ENCODE results near the gene ODF2.
A peak's percentile ranks its signal among the peaks of the same experiment; 100 is the strongest.

The ODF2 gene

DNA sequence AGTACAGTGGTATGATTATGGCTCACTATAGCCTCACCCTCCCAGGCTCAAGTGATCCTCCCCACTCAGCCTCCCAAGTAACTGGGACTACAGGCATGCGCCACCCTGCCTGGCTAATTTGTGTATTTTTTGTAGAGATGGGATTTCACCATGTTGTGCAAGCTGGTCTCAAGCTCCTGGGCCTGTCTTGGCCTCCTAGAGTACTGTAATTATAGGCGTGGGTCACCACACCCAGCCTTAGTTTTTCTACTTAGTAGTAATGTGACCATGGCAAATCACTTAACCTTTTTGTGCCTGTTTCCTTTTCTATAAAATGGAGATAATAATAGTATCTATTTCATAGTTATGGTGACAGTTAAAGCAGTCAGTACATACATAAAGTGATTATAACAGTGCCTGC, 70.9 kb downstream of the ODF2 start:
- no peak for DNase-seq (ENCODE audit: low read depth in 2 of 2)

DNA sequence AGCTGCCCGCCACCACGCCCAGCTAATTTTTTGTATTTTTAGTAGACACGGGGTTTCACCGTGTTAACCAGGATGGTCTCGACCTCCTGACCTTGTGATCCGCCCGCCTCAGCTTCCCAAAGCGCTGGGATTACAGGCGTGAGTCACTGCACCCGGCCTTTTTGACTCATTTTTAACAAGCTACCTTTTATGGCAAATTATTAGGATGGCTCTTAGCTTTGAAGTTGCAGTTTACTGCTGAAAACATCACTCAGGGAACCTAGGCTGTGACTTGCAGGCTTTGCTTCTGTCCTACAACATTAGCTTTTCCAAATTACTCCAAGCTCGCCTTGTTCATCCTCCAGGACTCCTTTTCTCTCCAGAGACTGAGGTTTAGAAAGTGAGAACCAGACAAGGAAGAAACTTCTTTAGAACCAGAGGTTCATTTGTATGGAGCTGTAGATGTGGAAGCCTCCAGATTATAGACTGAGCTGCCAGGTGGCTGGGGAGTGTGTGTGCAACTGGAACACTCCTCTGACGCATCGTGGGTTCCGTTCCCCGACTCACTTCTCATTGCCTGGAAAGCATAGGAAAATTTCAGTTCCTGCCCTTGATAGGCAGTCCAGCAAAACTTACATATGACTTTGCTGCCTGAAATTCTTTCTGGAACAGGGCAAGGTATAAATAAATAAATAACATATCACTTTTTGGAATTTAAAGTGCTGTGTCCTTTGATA, 72.8 kb downstream of the ODF2 start:
- DNase-seq (ENCODE audit: low read depth in 2 of 2) = no peak

DNA sequence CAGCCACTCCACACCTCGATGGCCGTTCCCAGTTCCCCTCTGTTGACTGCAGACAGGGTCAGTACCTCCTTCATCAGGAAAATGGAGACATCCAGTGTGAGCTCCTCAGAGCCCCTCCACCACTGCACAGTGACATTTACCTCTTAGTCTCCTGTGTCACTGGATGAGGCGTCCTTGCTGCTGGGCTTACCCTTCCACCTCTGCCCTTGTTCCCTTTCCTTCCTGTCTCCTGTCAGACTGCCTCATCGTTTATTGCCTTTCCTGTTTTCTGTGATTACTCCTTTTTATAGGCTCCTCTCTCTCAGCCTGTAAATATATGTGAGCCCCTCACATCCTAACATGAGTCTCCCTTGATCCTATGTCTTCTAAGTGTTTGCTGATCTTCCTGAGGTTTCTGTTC, 73.4 kb downstream of the ODF2 start:
- no peak for DNase-seq (ENCODE audit: low read depth in 2 of 2)

DNA sequence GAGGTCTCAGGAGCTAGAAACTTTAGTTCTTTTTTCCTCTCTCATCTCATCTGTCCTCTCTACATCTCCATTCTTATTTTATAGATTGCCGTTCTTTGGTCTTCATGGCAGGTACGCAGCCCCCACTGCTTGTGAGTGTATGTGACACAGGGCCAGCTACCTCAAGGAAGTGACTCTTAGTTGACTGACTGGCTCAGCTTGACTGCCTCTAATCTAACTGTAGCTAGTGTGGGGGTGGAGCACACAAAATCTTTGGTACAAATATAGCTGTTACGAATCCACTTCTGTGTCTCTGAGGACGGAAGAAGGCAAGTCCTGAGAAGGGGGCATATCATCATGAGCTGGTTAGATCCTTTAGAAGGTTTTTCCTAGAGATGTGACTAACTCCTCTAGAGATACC, 76.8 kb downstream of the ODF2 start:
- no peak for DNase-seq (ENCODE audit: low read depth in 2 of 2)

DNA sequence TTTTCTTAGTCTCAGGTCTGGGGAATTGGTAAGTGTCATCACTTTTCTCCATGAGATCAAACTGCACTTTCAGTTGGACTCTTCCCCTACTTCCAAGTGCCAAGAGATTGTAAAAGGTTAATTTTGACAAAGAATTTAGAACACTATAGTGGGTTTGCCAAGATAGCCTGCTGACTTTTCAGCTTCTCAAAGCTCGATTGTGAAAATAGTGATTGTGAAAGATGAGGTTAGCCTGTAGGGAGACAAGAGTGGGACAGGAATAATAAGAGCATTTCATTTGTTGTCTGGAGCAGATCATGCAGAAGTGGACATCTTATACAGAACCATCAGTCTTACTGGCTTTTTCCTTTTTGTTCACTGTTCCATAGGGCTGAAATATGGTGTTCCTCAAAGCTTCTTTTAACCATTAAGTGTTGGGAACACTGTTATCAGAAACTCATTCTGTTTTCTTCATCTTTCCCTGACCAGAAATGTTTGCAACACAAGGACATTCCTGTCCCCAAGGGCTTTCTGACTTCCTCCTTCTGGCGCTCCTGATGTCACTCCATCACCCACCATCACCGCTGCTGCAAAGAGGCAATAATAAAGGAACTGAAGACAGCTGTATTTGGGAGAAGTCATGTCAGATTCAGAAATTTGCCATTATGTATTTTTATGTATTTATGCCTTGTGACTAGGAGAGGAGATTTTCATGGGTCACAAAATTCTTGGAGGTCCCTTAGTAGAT, 85.0 kb downstream of the ODF2 start:
- DNase-seq (ENCODE audit: low read depth in 2 of 2) = no peak

DNA sequence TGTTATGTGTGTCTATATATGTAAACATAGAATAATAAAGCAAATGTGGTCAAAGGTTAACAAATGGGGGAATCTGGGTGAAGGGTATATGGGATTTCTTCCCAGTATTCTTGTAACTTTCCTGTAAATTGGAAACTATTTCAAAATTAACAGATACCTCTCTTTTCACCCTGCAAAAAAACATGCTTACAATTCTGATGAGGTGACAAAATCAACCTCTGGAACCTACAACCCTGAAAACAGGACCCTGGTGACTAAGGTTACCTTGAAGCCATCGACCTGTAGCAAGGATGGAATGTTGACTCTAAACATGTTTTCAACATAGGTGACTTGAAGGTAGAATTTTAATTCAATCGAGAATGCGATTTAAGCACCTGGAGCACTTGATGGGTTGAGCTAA, 90.7 kb downstream of the ODF2 start:
- DNase-seq (ENCODE audit: low read depth in 2 of 2) = no peak

DNA sequence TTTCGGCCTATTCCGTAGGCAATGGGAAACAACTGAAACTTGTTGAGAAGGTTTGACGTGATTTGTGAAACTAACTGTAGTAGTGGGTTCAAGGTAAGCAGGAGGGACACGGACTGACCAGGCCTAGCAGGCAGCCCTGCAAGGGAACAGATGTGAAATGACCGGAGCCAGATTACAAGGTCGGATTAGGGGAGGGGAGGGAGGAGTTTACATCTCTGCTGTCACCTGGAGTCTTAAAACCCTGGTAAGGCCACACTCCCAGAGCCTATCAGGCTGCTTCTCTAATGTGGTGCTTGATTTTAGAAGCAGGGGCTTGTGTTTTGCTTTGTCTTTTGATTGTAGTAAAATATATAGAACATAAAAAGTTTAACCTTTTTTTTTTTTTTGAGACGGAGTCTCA, 93.1 kb downstream of the ODF2 start:
- DNase-seq (ENCODE audit: low read depth in 2 of 2) = no peak

DNA sequence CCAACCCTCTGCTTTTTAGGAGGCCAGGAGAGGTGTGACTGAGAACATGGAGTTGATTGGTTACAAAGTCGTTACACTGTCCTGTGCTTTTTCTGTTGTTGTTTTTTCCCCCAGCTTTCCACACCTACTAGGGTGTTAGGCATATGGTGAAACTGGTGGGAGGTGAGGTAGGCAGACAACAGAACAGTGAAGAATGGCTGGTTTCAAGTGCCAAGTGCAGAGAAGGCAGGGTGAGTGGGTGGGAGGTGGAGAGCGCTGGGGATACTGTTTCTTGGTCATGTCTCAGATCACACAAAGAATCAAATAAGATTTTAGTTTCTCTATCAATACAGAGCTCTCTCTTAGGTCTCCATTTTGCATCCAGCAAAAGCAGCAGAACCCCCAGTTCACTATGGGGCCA, 94.4 kb downstream of the ODF2 start:
- peak; percentile 43 to 49 for DNase-seq (ENCODE audit: low read depth in 2 of 2)

Data from stimulated activated CD4-positive, alpha-beta T cell treated with anti-CD3 and anti-CD28 coated beads, Interleukin-15, amount 100 ng/mL, for 48 hours (primary cell).